ENCODE data around the gene PIGU.
A peak's percentile ranks its signal among the peaks of the same experiment; 100 is the strongest.
"Not testable (repeated sequence)": the region's sequence is repeated elsewhere in the genome, so short reads cannot be mapped to it uniquely, and the experiment has no call there.

PIGU gene

GRCh38 chr20:34658654-34659053 lies 18.2 kb downstream of the PIGU start:
- not testable (repeated sequence) for DNase-seq

DNA sequence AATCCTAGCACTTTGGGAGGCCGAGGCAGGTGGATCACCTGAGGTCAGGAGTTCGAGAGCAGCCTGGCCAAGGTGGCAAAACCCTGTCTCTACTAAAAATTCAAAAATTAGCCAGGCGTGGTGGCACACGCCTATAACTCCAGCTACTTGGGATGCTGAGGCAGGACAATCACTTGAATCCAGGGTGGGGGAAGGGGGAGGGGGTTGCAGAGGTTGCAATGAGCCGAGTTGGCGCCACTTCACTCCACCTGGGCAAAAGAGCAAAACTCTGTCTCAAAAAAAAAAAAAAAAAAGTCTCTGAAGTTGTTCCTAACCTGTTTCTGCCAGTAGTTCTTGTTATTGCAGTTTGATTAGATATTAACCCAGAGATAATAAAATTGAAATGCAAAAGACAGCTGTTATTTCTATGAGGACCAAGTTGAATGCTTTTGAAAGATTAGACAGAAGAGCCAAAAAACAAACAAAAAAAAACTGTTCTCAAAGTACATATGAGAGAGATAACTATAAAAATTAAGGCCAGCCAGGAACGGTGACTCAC lies 22.6 kb downstream of the PIGU start:
- no peak for DNase-seq

GRCh38 chr20:34651200-34651599 lies 25.7 kb downstream of the PIGU start:
- no peak for DNase-seq

DNA sequence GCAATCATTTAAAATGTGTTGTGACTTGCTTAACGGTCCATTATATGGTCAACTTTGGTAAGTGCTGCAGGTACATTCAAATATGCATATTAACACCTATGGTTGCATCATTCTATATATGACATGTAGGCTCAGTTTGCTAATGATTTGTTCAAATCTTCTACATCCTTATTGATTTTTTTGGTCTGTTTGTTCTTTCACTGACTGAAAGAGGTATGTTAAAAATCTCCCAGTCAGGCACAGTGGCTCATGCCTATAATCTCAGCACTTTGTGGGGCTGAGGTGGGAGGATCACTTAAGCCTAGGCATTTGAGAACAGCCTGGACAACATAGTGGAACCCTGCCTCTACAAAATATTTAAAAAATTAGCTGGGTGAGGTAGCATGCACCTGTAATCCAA lies 29.2 kb downstream of the PIGU start:
- no peak for DNase-seq

- no peak for DNase-seq
Observed at GRCh38 chr20:34644951-34645350, 31.9 kb downstream of the PIGU start.

DNA sequence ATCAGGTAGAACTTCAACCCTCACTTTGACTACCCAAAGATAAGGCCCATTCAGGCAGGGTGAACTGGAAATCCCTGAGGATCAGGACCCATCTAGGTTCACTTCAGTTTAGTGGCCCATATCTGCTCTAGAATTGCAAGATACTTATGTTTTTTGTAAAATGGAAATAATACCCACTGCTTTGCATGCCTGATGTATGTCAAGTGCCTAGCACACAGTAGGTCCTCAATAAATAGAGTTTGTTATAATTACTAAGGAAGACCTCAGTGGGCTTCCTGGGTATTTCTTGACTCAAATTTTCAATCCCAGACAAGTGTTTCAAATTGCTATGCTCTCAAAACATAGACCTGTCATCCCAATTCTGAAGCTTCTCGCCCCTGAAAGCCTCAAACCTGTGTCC lies 32.5 kb downstream of the PIGU start:
- DNase-seq = no peak

- DNase-seq = peak; percentile 87
Observed at GRCh38 chr20:34643928-34644327, 33.0 kb downstream of the PIGU start.

DNA sequence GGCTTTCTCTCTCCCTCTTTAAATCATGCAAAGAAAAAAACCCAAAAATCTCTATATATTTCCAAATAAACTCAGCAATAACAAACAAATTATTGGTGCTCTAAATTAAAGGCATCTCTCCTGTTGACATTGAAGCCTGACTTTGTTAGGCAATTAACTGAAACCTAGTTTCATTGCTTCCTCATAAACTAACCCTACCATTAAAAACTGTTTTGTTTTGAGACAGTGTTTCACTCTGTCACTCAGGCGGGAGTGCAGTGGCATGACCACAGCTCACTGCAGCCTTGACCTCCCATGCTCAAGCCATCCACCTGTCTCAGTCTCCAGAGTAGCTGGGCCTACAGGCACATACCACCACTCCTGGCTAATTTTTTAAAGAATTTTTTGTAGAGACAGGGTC lies 34.9 kb downstream of the PIGU start:
- peak; percentile 11 for DNase-seq

GRCh38 chr20:34639755-34640222 lies 37.1 kb downstream of the PIGU start:
- DNase-seq = no peak

DNA sequence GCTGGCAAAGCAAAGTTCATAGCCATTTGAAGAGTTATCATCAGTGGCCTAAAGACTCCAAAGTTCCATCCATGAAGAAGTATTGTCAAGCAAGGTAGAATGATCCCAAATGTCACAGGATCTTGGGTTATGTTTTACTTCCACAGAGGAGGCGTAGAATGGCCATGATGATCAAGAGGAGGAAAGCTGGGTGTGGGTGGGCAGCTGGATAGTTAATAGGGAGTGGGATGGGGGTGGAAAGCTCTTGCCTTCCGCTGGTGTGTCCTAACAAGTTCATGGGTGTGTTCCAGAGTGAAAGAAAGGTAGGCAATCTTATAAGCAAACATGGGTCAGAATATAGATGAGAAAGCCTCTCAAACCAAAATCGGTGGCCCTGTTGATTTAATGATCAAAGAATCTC lies 38.4 kb downstream of the PIGU start:
- no peak for DNase-seq

DNA sequence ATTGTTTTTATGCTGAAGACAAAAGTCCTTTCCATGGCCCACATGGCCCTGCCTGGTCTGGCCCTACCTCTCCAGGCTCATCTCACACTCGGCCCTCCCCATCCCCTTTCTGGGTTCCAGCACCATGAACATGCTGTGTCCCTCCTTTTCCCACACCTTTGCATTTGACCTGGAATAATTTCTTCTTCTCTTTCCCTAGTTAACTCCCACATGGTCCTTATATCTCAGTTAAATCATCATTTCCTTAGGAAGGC lies 38.9 kb downstream of the PIGU start:
- DNase-seq = no peak

DNA sequence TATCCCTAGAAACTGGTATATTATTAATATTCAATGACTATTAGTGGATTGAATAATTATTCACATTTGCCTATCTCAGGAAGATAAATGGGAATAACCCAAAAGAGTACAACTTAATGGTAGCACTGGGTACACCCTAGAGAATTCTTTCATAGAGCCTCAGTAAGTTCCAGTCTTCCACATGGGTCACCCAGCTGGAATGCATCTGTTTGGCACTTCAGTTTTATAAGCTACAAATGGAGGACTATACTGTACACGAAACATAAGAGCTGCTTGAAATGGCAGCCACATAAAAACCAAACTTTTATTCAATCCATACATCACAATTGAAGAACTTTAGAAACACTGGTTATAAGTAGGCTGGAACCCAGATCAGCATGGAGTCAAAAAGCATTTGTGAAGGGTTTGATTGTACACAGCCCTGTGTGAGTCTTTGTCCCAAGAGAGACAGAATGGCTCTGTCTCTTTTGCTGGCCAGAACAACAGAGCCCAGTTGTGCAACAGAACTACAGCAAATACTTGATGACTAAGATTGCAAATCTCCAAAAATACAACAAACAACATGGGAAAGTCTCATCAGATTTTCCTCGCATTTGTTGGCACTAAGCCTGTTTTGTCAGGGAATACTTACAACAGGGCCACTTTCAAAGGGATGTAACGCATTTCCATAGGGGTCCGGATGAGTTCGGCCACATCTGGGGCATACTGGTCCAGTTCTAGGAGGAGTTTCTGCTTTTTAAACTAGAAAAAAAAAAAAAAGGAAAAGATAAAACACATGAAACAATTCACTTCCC lies 39.5 kb downstream of the PIGU start:
- DNase-seq = no peak

DNA sequence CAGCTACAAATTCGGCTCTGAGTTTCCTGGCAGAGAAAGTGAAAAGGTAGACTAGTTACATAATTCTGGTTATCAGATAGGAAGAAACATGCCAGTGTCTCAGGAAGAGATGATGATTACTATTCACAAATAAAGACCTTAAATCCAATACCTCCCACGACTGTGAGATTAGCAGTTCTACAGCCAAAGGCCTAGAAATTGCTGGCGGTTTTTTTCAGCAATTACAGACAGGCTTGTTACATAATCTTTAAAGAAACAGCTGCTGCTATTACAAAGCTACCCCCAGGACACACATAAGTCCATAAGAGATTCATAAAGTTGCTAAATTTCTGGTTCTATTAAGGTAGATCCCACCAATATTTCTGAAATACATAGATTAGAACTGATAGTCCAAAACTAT lies 40.2 kb downstream of the PIGU start:
- DNase-seq = no peak

- no peak for DNase-seq
Observed at GRCh38 chr20:34634392-34634791, 42.5 kb downstream of the PIGU start.

GRCh38 chr20:34632870-34633452 lies 43.9 kb downstream of the PIGU start:
- DNase-seq = no peak

- DNase-seq = no peak
Observed at GRCh38 chr20:34629904-34630303, 47.0 kb downstream of the PIGU start.

DNA sequence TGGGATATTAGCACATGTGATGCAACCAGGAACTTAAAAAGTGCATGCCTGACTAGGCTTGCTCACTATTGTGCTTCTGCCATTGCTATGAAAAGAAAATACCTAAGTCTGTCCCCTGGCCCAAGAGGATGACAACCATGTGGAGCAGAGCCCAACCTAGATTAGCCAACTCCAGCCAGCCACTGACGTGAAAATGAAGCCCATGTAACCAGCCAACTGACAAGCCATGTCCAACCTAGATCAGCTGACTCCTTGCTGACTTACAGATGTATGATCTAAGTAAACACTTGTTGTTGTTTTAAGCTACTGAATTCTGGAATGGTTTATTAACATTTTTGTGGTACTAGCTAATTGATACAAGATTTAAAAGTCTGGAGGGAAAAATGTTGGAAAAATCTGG lies 47.5 kb downstream of the PIGU start:
- peak; percentile 21 for DNase-seq

- DNase-seq = no peak
Observed at GRCh38 chr20:34628026-34628425, 48.9 kb downstream of the PIGU start.

- DNase-seq = no peak
Observed at GRCh38 chr20:34627458-34627857, 49.4 kb downstream of the PIGU start.

- peak; percentile 69 for DNase-seq
Observed at GRCh38 chr20:34626992-34627391, 49.9 kb downstream of the PIGU start.

GRCh38 chr20:34624629-34625028 lies 52.3 kb downstream of the PIGU start:
- DNase-seq = no peak

- peak; percentile 76 for DNase-seq
Observed at GRCh38 chr20:34622821-34623451, 54.0 kb downstream of the PIGU start.

- no peak for DNase-seq
Observed at GRCh38 chr20:34621383-34622367, 55.2 kb downstream of the PIGU start.
